GM23338 (cell line): ENCODE data around the gene FAM217B. TPM values are rescaled to one million over a fixed set of nuclear protein-coding genes. Genes with fewer than 3 reads are reported as not detected.

ENCODE experiments used
- ATAC-seq: fragments of 200-7000 bp; cut with Tn5 transposase; 3 replicates; pipeline ENCODE4 v1.9.1; 2020
- DNase-seq: peaks from one replicate; pipeline ENCODE4 v3.0.0-alpha.2; 2015; ENCODE audit warnings: low spot score
- H2AFZ ChIP-seq: fragments of 200-600 bp; sonication (generic); 2 replicates; pipeline ENCODE4 v1.8.0; 2016; ENCODE audit warnings: antibody characterized with exemption, mild to moderate bottlenecking, moderate library complexity
- H3F3A ChIP-seq: fragments of 200-600 bp; sonication (generic); replicated peaks from 2 replicates; pipeline ENCODE4 v1.8.0; 2017; ENCODE audit warnings: antibody characterized with exemption, mixed run types, low read depth
- H3K27ac ChIP-seq: fragments of 200-600 bp; sonication (generic); 2 replicates; pipeline ENCODE4 v1.6.1; 2016; ENCODE audit warnings: low read depth
- H3K27me3 ChIP-seq: fragments of 200-600 bp; sonication (generic); 2 replicates; pipeline ENCODE4 v1.8.0; 2016; ENCODE audit warnings: mild to moderate bottlenecking, mixed run types, moderate library complexity; ENCODE audit not compliant: insufficient read depth
- H3K36me3 ChIP-seq: fragments of 200-600 bp; sonication (generic); 2 replicates; pipeline ENCODE4 v1.8.0; 2016; ENCODE audit warnings: mild to moderate bottlenecking; ENCODE audit not compliant: insufficient read depth
- H3K4me1 ChIP-seq: fragments of 200-600 bp; sonication (generic); 2 replicates; pipeline ENCODE4 v1.8.0; 2016; ENCODE audit warnings: mild to moderate bottlenecking, moderate library complexity; ENCODE audit not compliant: insufficient read depth
- H3K4me2 ChIP-seq: fragments of 200-600 bp; sonication (generic); 2 replicates; pipeline ENCODE4 v1.7.1; 2017; ENCODE audit warnings: mixed run types
- H3K4me3 ChIP-seq: fragments of 200-600 bp; sonication (generic); 2 replicates; pipeline ENCODE4 v1.6.1; 2016; ENCODE audit warnings: mixed run types
- H3K79me2 ChIP-seq: fragments of 200-600 bp; sonication (generic); replicated peaks from 2 replicates; pipeline ENCODE4 v1.8.0; 2017; ENCODE audit warnings: mild to moderate bottlenecking; ENCODE audit not compliant: insufficient read depth
- H3K9me2 ChIP-seq: fragments of 200-600 bp; sonication (generic); 2 replicates; pipeline ENCODE4 v1.8.0; 2017; ENCODE audit not compliant: insufficient read depth
- H4K20me1 ChIP-seq: fragments of 200-600 bp; sonication (generic); replicated peaks from 2 replicates; pipeline ENCODE4 v1.8.0; 2017; ENCODE audit warnings: mild to moderate bottlenecking; ENCODE audit not compliant: insufficient read depth
- H3K27ac Mint-ChIP-seq: 2 replicates; pipeline ENCODE4 v1.8.0; 2020; ENCODE audit warnings: inconsistent platforms, mild to moderate bottlenecking, moderate library complexity, mixed read lengths
- H3K27me3 Mint-ChIP-seq: 3 replicates; pipeline ENCODE4 v1.8.0; 2022; ENCODE audit warnings: low read depth, mild to moderate bottlenecking, moderate library complexity, mixed read lengths, inconsistent platforms; ENCODE audit not compliant: insufficient read depth, poor library complexity
- H3K36me3 Mint-ChIP-seq: 3 replicates; pipeline ENCODE4 v1.8.0; 2021; ENCODE audit warnings: low read depth, mild to moderate bottlenecking, inconsistent platforms, moderate library complexity, mixed read lengths
- H3K4me1 Mint-ChIP-seq: 3 replicates; pipeline ENCODE4 v1.8.0; 2020; ENCODE audit warnings: mild to moderate bottlenecking, inconsistent platforms, mixed read lengths
- H3K4me3 Mint-ChIP-seq: 3 replicates; pipeline ENCODE4 v1.8.0; 2021; ENCODE audit warnings: moderate library complexity, mild to moderate bottlenecking, inconsistent platforms, mixed read lengths
- H3K9me3 Mint-ChIP-seq: 3 replicates; pipeline ENCODE4 v1.8.0; 2020; ENCODE audit warnings: moderate library complexity, mild to moderate bottlenecking, inconsistent platforms, mixed read lengths
- CREB1 ChIP-seq: fragments of 250-450 bp; sonication (Bioruptor Pico); IDR thresholded peaks from 2 replicates; pipeline ENCODE4 v1.5.0; 2020; ENCODE audit warnings: low read depth, mild to moderate bottlenecking, moderate library complexity
- EZH2 ChIP-seq: fragments of 200-600 bp; sonication (generic); IDR thresholded peaks from one replicate; pipeline ENCODE4 v1.8.0; 2017; ENCODE audit warnings: antibody characterized with exemption, mild to moderate bottlenecking, low read depth; ENCODE audit not compliant: unreplicated experiment
- EZH2phosphoT487 ChIP-seq: fragments of 200-600 bp; sonication (generic); IDR thresholded peaks from one replicate; pipeline ENCODE4 v1.8.1; 2018; ENCODE audit warnings: antibody characterized with exemption; ENCODE audit not compliant: unreplicated experiment
- JUNB ChIP-seq: IDR thresholded peaks from one replicate; pipeline ENCODE4 v1.6.1; 2016; ENCODE audit warnings: antibody characterized with exemption; ENCODE audit not compliant: unreplicated experiment
- NANOG ChIP-seq: IDR thresholded peaks from 2 replicates; pipeline ENCODE4 v1.6.1; 2016; ENCODE audit warnings: antibody characterized with exemption, borderline replicate concordance
- POLR2AphosphoS5 ChIP-seq: IDR thresholded peaks from 2 replicates; pipeline ENCODE4 v1.6.1; 2016; ENCODE audit warnings: antibody characterized with exemption, low read depth
- STAT1 ChIP-seq: IDR thresholded peaks from one replicate; pipeline ENCODE4 v1.6.1; 2016; ENCODE audit warnings: antibody characterized with exemption; ENCODE audit not compliant: unreplicated experiment
- ZNF114 ChIP-seq: fragments of 250-450 bp; sonication (Bioruptor Pico); IDR thresholded peaks from 2 replicates; pipeline ENCODE4 v1.5.0; 2020; ENCODE audit warnings: mild to moderate bottlenecking, moderate library complexity
- ZNF331 ChIP-seq: fragments of 250-450 bp; sonication (Bioruptor Pico); IDR thresholded peaks from 2 replicates; pipeline ENCODE4 v1.5.0; 2020; ENCODE audit warnings: low read depth, mild to moderate bottlenecking, moderate library complexity
- polyA plus RNA-seq: library from polyadenylated mRNA; unstranded; fragments of >200 nt; fragmentation: Nextera tagmentation; extraction: Ambion mirVana; gene quantifications from 2 replicates; pipeline ENCODE4 v1.2.1, GENCODE V29; 2016
- total RNA-seq: library from RNA; depleted of rRNA; stranded (reverse); fragments of >200 nt; shearing (Covaris generic); gene quantifications from 2 replicates; pipeline ENCODE4 v1.2.3, GENCODE V29; 2014
- TF ChIP-seq, protein P1 (sequence below), 2 experiments: fragments of 200-600 bp in 1 of 2; sonication (generic) in 1 of 2; conservative IDR thresholded peaks; 2 replicates each; pipeline versions ENCODE4 v1.5.1 to v1.6.1; 2016 to 2017; ENCODE audit warnings: antibody characterized with exemption in 2 of 2, low read depth in 2 of 2, mild to moderate bottlenecking in 2 of 2, moderate library complexity in 1 of 2
- TF ChIP-seq, protein P2 (sequence below): IDR thresholded peaks from 2 replicates; pipeline ENCODE4 v1.6.1; 2016; ENCODE audit warnings: antibody characterized with exemption
- TF ChIP-seq, protein P3 (sequence below): fragments of 250-450 bp; sonication (Bioruptor Pico); IDR thresholded peaks from 2 replicates; pipeline ENCODE4 v1.5.0; 2020; ENCODE audit warnings: mild to moderate bottlenecking, moderate library complexity

FAM217B gene
- total and polyA plus RNA-seq, 2 experiments from 2014 or later, result 13.2 to 25.9 TPM

DNA sequence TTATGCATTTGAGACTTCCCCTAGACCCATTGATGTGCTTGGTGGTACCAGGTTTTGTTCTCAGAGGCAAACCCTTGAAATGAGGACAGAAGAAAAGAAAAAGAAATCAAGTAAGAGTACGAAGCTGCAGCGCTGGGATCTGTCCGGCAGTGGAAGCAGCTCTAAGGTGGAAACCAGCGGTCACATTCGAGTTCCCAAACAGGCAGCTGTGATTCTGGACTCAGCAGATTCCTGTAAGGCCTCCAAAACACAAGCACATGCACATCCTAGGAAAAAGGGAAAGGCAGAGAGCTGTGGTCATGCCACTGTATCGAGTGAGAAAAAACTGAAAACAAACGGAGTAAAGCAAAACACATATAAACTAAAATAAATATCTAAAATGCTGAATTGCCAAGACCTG is 4.5 kb downstream of the FAM217B start (continued):
- TF ChIP-seq, protein P1, sequence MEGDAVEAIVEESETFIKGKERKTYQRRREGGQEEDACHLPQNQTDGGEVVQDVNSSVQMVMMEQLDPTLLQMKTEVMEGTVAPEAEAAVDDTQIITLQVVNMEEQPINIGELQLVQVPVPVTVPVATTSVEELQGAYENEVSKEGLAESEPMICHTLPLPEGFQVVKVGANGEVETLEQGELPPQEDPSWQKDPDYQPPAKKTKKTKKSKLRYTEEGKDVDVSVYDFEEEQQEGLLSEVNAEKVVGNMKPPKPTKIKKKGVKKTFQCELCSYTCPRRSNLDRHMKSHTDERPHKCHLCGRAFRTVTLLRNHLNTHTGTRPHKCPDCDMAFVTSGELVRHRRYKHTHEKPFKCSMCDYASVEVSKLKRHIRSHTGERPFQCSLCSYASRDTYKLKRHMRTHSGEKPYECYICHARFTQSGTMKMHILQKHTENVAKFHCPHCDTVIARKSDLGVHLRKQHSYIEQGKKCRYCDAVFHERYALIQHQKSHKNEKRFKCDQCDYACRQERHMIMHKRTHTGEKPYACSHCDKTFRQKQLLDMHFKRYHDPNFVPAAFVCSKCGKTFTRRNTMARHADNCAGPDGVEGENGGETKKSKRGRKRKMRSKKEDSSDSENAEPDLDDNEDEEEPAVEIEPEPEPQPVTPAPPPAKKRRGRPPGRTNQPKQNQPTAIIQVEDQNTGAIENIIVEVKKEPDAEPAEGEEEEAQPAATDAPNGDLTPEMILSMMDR (conservative IDR thresholded peaks at IDR 0.05; ENCODE audit: low read depth in 2 of 2), result no peak

DNA sequence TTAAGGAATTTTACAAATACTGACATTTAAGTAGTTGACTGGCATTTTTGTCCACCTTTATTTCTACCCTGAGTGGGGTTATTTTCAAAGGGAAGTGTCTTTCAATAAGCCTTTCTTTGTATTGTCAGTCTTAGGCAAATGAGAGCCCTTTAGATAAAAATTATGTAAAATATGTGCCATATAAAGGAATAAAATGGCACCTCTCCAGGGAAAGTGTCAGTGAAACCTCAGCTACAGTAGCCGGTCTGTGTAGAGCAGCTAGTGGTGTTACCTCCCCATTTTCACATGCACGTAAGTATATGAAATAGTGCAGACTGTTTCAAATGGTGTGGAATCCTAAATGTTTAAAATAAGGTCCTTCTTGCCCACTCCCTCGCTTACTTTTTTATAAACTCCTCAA is 5.0 kb downstream of the FAM217B start:
- H4K20me1 ChIP-seq, result no peaks in the 10 kb centered on the region
- no peaks in the 10 kb centered on the region for H3F3A ChIP-seq
- Mint-ChIP-seq H3K36me3 (peaks cover 20% of the 10 kb centered on the region), H3K27ac (peak overlapping the region; percentile 64), H3K4me1 (peaks cover 23% of the 10 kb centered on the region), H3K9me3 (no peaks in the 10 kb centered on the region), H3K4me3 (no peak overlapping the region; the same call in 2 of the 3 replicates), H3K27me3 (peaks cover 5% of the 10 kb centered on the region)
- H3K27me3 ChIP-seq, result no peaks in the 10 kb centered on the region
- peaks cover 14% of the 10 kb centered on the region for H3K4me1 ChIP-seq
- DNase-seq (no peak), ATAC-seq (no peak)
- no peak overlapping the region for H2AFZ ChIP-seq
- H3K36me3 ChIP-seq, result peaks cover 16% of the 10 kb centered on the region; the same call in 1 of the 2 replicates
- H3K9me2 ChIP-seq, result no peaks in the 10 kb centered on the region
- H3K79me2 ChIP-seq, result peaks cover 12% of the 10 kb centered on the region; the same call in 1 of the 2 replicates
- H3K27ac ChIP-seq, result no peak overlapping the region; the same call in 1 of the 2 replicates
- peak overlapping the region; percentile 6; the same call in 1 of the 2 replicates for H3K4me2 ChIP-seq
- TF ChIP-seq, protein P2, sequence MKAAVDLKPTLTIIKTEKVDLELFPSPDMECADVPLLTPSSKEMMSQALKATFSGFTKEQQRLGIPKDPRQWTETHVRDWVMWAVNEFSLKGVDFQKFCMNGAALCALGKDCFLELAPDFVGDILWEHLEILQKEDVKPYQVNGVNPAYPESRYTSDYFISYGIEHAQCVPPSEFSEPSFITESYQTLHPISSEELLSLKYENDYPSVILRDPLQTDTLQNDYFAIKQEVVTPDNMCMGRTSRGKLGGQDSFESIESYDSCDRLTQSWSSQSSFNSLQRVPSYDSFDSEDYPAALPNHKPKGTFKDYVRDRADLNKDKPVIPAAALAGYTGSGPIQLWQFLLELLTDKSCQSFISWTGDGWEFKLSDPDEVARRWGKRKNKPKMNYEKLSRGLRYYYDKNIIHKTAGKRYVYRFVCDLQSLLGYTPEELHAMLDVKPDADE, result no peak
- TF ChIP-seq POLR2AphosphoS5 (no peak), CREB1 (CRISPR knock-in tag) (no peak), STAT1 (no peak), ZNF331 (CRISPR knock-in tag) (no peak), NANOG (no peak), ZNF114 (CRISPR knock-in tag) (no peak), EZH2phosphoT487 (no peak), JUNB (no peak), EZH2 (no peak)
- TF ChIP-seq, protein P3, sequence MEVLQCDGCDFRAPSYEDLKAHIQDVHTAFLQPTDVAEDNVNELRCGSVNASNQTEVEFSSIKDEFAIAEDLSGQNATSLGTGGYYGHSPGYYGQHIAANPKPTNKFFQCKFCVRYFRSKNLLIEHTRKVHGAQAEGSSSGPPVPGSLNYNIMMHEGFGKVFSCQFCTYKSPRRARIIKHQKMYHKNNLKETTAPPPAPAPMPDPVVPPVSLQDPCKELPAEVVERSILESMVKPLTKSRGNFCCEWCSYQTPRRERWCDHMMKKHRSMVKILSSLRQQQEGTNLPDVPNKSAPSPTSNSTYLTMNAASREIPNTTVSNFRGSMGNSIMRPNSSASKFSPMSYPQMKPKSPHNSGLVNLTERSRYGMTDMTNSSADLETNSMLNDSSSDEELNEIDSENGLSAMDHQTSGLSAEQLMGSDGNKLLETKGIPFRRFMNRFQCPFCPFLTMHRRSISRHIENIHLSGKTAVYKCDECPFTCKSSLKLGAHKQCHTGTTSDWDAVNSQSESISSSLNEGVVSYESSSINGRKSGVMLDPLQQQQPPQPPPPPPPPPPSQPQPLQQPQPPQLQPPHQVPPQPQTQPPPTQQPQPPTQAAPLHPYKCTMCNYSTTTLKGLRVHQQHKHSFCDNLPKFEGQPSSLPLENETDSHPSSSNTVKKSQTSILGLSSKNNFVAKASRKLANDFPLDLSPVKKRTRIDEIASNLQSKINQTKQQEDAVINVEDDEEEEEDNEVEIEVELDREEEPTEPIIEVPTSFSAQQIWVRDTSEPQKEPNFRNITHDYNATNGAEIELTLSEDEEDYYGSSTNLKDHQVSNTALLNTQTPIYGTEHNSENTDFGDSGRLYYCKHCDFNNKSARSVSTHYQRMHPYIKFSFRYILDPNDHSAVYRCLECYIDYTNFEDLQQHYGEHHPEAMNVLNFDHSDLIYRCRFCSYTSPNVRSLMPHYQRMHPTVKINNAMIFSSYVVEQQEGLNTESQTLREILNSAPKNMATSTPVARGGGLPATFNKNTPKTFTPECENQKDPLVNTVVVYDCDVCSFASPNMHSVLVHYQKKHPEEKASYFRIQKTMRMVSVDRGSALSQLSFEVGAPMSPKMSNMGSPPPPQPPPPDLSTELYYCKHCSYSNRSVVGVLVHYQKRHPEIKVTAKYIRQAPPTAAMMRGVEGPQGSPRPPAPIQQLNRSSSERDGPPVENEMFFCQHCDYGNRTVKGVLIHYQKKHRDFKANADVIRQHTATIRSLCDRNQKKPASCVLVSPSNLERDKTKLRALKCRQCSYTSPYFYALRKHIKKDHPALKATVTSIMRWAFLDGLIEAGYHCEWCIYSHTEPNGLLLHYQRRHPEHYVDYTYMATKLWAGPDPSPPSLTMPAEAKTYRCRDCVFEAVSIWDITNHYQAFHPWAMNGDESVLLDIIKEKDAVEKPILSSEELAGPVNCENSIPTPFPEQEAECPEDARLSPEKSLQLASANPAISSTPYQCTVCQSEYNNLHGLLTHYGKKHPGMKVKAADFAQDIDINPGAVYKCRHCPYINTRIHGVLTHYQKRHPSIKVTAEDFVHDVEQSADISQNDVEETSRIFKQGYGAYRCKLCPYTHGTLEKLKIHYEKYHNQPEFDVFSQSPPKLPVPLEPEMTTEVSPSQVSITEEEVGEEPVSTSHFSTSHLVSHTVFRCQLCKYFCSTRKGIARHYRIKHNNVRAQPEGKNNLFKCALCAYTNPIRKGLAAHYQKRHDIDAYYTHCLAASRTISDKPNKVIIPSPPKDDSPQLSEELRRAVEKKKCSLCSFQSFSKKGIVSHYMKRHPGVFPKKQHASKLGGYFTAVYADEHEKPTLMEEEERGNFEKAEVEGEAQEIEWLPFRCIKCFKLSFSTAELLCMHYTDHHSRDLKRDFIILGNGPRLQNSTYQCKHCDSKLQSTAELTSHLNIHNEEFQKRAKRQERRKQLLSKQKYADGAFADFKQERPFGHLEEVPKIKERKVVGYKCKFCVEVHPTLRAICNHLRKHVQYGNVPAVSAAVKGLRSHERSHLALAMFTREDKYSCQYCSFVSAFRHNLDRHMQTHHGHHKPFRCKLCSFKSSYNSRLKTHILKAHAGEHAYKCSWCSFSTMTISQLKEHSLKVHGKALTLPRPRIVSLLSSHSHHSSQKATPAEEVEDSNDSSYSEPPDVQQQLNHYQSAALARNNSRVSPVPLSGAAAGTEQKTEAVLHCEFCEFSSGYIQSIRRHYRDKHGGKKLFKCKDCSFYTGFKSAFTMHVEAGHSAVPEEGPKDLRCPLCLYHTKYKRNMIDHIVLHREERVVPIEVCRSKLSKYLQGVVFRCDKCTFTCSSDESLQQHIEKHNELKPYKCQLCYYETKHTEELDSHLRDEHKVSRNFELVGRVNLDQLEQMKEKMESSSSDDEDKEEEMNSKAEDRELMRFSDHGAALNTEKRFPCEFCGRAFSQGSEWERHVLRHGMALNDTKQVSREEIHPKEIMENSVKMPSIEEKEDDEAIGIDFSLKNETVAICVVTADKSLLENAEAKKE, result no peak
- TF ChIP-seq, protein P1 (conservative IDR thresholded peaks at IDR 0.05; ENCODE audit: low read depth in 2 of 2), result no peak
- no peak overlapping the region for H3K4me3 ChIP-seq
